ENCODE data around the gene APOBEC3C.

DNA sequence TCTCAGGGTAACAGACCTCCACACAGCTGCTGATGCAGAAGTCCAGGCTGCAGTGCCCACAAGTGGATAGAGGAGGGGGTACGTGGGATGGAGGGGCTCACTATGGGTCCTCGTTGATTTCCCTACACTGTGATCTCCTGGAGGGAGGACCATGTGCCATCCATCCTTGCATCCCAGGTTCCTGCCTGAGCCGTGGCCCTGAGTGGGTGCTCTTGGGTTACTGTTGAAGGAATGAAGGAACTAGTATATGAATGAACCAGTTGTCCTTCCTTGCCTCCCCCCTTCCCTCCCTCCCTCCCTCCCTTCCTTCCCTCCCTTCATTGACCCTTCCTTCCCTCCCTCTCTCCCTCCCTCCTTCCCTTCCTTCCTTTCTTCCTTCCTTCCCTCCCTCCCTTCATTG is 16.5 kb upstream of the APOBEC3C start:
- TF ChIP-seq, protein P1, sequence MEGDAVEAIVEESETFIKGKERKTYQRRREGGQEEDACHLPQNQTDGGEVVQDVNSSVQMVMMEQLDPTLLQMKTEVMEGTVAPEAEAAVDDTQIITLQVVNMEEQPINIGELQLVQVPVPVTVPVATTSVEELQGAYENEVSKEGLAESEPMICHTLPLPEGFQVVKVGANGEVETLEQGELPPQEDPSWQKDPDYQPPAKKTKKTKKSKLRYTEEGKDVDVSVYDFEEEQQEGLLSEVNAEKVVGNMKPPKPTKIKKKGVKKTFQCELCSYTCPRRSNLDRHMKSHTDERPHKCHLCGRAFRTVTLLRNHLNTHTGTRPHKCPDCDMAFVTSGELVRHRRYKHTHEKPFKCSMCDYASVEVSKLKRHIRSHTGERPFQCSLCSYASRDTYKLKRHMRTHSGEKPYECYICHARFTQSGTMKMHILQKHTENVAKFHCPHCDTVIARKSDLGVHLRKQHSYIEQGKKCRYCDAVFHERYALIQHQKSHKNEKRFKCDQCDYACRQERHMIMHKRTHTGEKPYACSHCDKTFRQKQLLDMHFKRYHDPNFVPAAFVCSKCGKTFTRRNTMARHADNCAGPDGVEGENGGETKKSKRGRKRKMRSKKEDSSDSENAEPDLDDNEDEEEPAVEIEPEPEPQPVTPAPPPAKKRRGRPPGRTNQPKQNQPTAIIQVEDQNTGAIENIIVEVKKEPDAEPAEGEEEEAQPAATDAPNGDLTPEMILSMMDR (IDR thresholded peaks at IDR 0.05): no peak
- TF ChIP-seq POLR2A (IDR thresholded peaks at IDR 0.05): no peak
